Adrenal gland (tissue), 12 donors: ENCODE results near the gene VASP. TPM values are rescaled to one million over a fixed set of nuclear protein-coding genes. Genes with fewer than 3 reads are reported as not detected.
"Not testable (repeated sequence)": the region's sequence is repeated elsewhere in the genome, so short reads cannot be mapped to it uniquely, and the experiment has no call there.

Experiments
- DNase-seq, 7 donors: peaks; one replicate each; pipeline ENCODE4 v3.0.0-alpha.2; 2019 to 2020
- H3K27ac ChIP-seq, 5 donors: fragments of 200-600 bp; sonication (generic) in 4 of 5; 1 replicate in 3 of 5; 2 replicates in 2 of 5; pipeline versions ENCODE4 v1.5.1 to v1.8.0; 2016 to 2020; ENCODE audit warnings: mild to moderate bottlenecking in 1 of 5
- H3K27me3 ChIP-seq: fragments of 200-600 bp; 2 replicates; pipeline ENCODE4 v1.8.0; 2021
- H3K36me3 ChIP-seq, 2 donors: fragments of 200-600 bp; replicated peaks in 1 of 2; 1 replicate in 1 of 2; 2 replicates in 1 of 2; pipeline versions ENCODE4 v1.5.1 to v1.8.0; 2018 to 2022
- H3K4me1 ChIP-seq, 2 donors: fragments of 200-600 bp; replicated peaks in 1 of 2; 1 replicate in 1 of 2; 2 replicates in 1 of 2; pipeline versions ENCODE4 v1.5.1 to v1.8.0; 2018 to 2021
- H3K4me3 ChIP-seq, 4 donors: fragments of 200-600 bp; sonication (generic) in 3 of 4; one replicate each; pipeline ENCODE4 v1.5.1; 2016 to 2018
- H3K9me3 ChIP-seq, 3 donors: fragments of 200-600 bp; sonication (generic) in 1 of 3; replicated peaks in 1 of 3; 1 replicate in 2 of 3; 2 replicates in 1 of 3; pipeline versions ENCODE4 v1.5.1 to v1.8.0; 2016 to 2021
- CTCF ChIP-seq, 6 experiments: fragments of 450-650 bp in 4 of 6; fragments of 200-600 bp in 2 of 6; sonication (generic) in 1 of 6; IDR thresholded peaks; 1 replicate in 5 of 6; 2 replicates in 1 of 6; pipeline versions ENCODE4 v1.5.1 to v1.8.0; 2016 to 2021; ENCODE audit warnings: antibody characterized with exemption in 6 of 6, mild to moderate bottlenecking in 2 of 6, moderate library complexity in 1 of 6
- POLR2A ChIP-seq, 2 donors: fragments of 450-650 bp; IDR thresholded peaks; one replicate each; pipeline ENCODE4 v1.6.1; 2017; ENCODE audit warnings: antibody characterized with exemption in 2 of 2, mild to moderate bottlenecking in 2 of 2, moderate library complexity in 1 of 2
- WGBS, 4 donors: extraction: QIAGEN DNeasy Blood & Tissue Kit in 2 of 4; methylation state at CpG; one replicate each; pipeline versions ENCODE4 v1.1.5 to v1.1.7; 2013 to 2017; 5-methylcytosine and 5-hydroxymethylcytosine counted together
- intact Hi-C, 2 donors: fragments of 100-400 bp; cut with DNase I; formaldehyde crosslinking; loops; one replicate each; pipeline versions ENCODE4 v1.14.1 to v1.15.0; 2022 to 2023
- polyA plus RNA-seq, 3 donors: library from polyadenylated mRNA; stranded (reverse); fragments of 200-250 nt in 2 of 3; fragments of 350-450 nt in 1 of 3; fragmentation: Illumina TruSeq in 1 of 3; extraction: RNeasy Lipid Tissue Mini Kit (QIAGEN cat#74804) in 1 of 3; gene quantifications; one replicate each; pipeline ENCODE4 v1.2.3, GENCODE V29; 2013 to 2014
- total RNA-seq, 9 donors: library from RNA; depleted of rRNA in 4 of 9; stranded (reverse); fragments of >200 nt in 4 of 9; fragments of 120-200 nt in 1 of 9; fragmentation: NEBNext Ultra II Directional in 1 of 9; extraction: Animal tissue kit (Norgen Biotek cat#: 25700) in 1 of 9; gene quantifications; one replicate each; pipeline versions ENCODE4 v1.1.0 to v1.2.4, GENCODE V29; 2013 to 2023
- donor health status: healthy with polysubstance abuse.
- donor health status: Bipolar disorder and iron deficiency.
- donor health status: DM: yes; HTN: yes; CAD: no.
- donor health status: DM: no; HTN: no; CAD: no.
- donor health status: DM: no; HTN: no; CAD: no.
- donor health status: DM: yes; HTN: yes; CAD: no.

VASP gene
- total and polyA plus RNA-seq, 12 donors: 28.7 to 118 (median 63.2) TPM

GRCh38 chr19:45507872-45508416, 665 bp downstream of the VASP start:
- Histone ChIP-seq H3K4me3 (peak overlapping the region; percentile 43 to 98 (median 78)), H3K9me3 (no peaks in the 10 kb centered on the region), H3K27me3 (no peaks in the 10 kb centered on the region), H3K27ac (peak overlapping the region; percentile 37 to 95 (median 85)), H3K36me3 (no peaks in the 10 kb centered on the region), H3K4me1 (peaks cover 15 to 38% of the 10 kb centered on the region in 2 donors)
- TF ChIP-seq POLR2A (IDR thresholded peaks at IDR 0.05) (no peak), CTCF (IDR thresholded peaks at IDR 0.05) (no peak)
- peak in 4 of 7 donors; percentile 47 to 61 (median 50) for DNase-seq
- intact Hi-C loops: no loop called here
- WGBS, 4 donors: 0 to 1% (median 0%) methylated on average over 1 to 22 of the region's 22 CpGs

GRCh38 chr19:45508417-45508860, 1.2 kb downstream of the VASP start:
- intact Hi-C loops: no loop called here
- Histone ChIP-seq H3K9me3 (no peaks in the 10 kb centered on the region), H3K36me3 (no peaks in the 10 kb centered on the region), H3K4me1 (peaks cover 15 to 39% of the 10 kb centered on the region in 2 donors), H3K4me3 (peak overlapping the region; percentile 43 to 98 (median 78)), H3K27ac (peak overlapping the region; percentile 31 to 95 (median 85)), H3K27me3 (no peaks in the 10 kb centered on the region)
- DNase-seq: peak in 4 of 7 donors; percentile 49 to 67 (median 60)
- TF ChIP-seq CTCF (IDR thresholded peaks at IDR 0.05) (no peak), POLR2A (IDR thresholded peaks at IDR 0.05) (no peak)
- WGBS, 4 donors: 0 to 1% (median 0%) methylated on average over 2 to 23 of the region's 26 CpGs

- Histone ChIP-seq H3K9me3 (no peaks in the 10 kb centered on the region), H3K4me1 (peaks cover 19 to 45% of the 10 kb centered on the region in 2 donors), H3K27ac (peak overlapping the region; percentile 46 to 95 (median 85)), H3K4me3 (peak overlapping the region; percentile 15 to 98 (median 78)), H3K36me3 (no peaks in the 10 kb centered on the region), H3K27me3 (no peaks in the 10 kb centered on the region)
- TF ChIP-seq CTCF (IDR thresholded peaks at IDR 0.05): peak in 3 of 6 experiments; percentile 27 to 43 (median 29)
- no peak for TF ChIP-seq POLR2A (IDR thresholded peaks at IDR 0.05)
- WGBS, 4 donors: 0 to 3% (median 0%) methylated on average over 17 to 28 of the region's 28 CpGs
- peak; percentile 72 to 87 (median 74) for DNase-seq
- intact Hi-C loops: no loop called here
These were observed 1.8 kb downstream of the VASP start for GRCh38 chr19:45508861-45509691.

- TF ChIP-seq POLR2A (IDR thresholded peaks at IDR 0.05) (no peak), CTCF (IDR thresholded peaks at IDR 0.05) (no peak)
These were observed 2.4 kb downstream of the VASP start for GRCh38 chr19:45509692-45510015.

GRCh38 chr19:45510352-45510751, 3.1 kb downstream of the VASP start:
- H3K36me3 ChIP-seq, DNase-seq, H3K9me3 ChIP-seq, intact Hi-C loops, H3K27me3 ChIP-seq: not testable (repeated sequence)
- peaks cover 25 to 48% of the 10 kb centered on the region in 2 donors for H3K4me1 ChIP-seq
- H3K4me3 ChIP-seq: peak overlapping the region in 1 of 4 donors; percentile 98
- WGBS, 4 donors: 77 to 87% (median 82%) methylated on average over 10 to 11 of the region's 11 CpGs
- H3K27ac ChIP-seq: peak overlapping the region in 3 of 5 donors; percentile 31 to 88 (median 85)

More at GRCh38 chr19:45509692-45510015, 2.4 kb downstream of the VASP start:
- WGBS, 4 donors: 2 to 4% (median 3%) methylated on average over 3 of the region's 3 CpGs
- peak overlapping the region; percentile 46 to 95 (median 85) for H3K27ac ChIP-seq
- intact Hi-C loops: no loop called here
- H3K27me3 ChIP-seq: no peaks in the 10 kb centered on the region
- H3K36me3 ChIP-seq: no peaks in the 10 kb centered on the region
- no peaks in the 10 kb centered on the region for H3K9me3 ChIP-seq
- peaks cover 25 to 51% of the 10 kb centered on the region in 2 donors for H3K4me1 ChIP-seq
- DNase-seq: no peak
- peak overlapping the region in 3 of 4 donors; percentile 15 to 98 (median 68) for H3K4me3 ChIP-seq
